Testis (tissue), 2 donors: ENCODE results near the gene TERF2IP.

Experiments used
- POLR2A ChIP-seq: fragments of 450-650 bp; IDR thresholded peaks from one replicate; pipeline ENCODE4 v1.6.1; 2017; ENCODE audit warnings: antibody characterized with exemption, mild to moderate bottlenecking, moderate library complexity
- TF ChIP-seq, protein P1 (sequence below), 3 experiments: fragments of 450-650 bp in 2 of 3; fragments of 200-600 bp in 1 of 3; sonication (generic) in 1 of 3; IDR thresholded peaks; one replicate each; pipeline ENCODE4 v1.5.1; 2016 to 2019; ENCODE audit warnings: antibody characterized with exemption in 3 of 3, mild to moderate bottlenecking in 2 of 3, moderate library complexity in 1 of 3

DNA sequence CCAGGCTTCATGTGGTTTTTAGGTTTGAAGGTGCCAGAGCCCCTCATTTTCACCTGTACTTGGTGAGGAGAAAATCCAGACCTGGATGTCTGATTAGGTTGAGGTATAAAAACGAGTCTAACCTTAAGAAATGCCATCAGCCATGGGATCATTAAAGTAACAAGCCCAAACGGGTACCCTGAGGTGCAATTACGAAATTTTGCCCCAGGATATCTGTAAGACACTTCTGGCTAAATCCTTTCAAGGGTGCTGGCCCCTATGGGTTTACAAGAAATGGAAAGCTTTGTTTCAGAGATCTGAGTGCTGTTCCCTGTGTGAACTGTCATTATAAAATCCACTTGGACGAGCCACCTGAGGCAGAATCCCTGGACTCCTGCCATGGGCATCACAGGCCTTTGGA lies 44.3 kb upstream of the TERF2IP start:
- TF ChIP-seq, protein P1, sequence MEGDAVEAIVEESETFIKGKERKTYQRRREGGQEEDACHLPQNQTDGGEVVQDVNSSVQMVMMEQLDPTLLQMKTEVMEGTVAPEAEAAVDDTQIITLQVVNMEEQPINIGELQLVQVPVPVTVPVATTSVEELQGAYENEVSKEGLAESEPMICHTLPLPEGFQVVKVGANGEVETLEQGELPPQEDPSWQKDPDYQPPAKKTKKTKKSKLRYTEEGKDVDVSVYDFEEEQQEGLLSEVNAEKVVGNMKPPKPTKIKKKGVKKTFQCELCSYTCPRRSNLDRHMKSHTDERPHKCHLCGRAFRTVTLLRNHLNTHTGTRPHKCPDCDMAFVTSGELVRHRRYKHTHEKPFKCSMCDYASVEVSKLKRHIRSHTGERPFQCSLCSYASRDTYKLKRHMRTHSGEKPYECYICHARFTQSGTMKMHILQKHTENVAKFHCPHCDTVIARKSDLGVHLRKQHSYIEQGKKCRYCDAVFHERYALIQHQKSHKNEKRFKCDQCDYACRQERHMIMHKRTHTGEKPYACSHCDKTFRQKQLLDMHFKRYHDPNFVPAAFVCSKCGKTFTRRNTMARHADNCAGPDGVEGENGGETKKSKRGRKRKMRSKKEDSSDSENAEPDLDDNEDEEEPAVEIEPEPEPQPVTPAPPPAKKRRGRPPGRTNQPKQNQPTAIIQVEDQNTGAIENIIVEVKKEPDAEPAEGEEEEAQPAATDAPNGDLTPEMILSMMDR (IDR thresholded peaks at IDR 0.05): no peak
- TF ChIP-seq POLR2A: no peak
